A172 (cell line): Measurements from ENCODE around the gene DDX20. TPM values are rescaled to one million over a fixed set of nuclear protein-coding genes. Genes with fewer than 3 reads are reported as not detected.
A peak's percentile ranks its signal among the peaks of the same experiment; 100 is the strongest.

Experiments
- DNase-seq: peaks from one replicate; pipeline ENCODE4 v3.0.0-alpha.2; 2015; ENCODE audit warnings: low spot score
- total RNA-seq: library from RNA; depleted of rRNA; stranded (reverse); fragments of >200 nt; shearing (Covaris generic); gene quantifications from 2 replicates; pipeline ENCODE4 v1.2.3, GENCODE V29; 2014; rRNA removed

DDX20 gene, protein sequence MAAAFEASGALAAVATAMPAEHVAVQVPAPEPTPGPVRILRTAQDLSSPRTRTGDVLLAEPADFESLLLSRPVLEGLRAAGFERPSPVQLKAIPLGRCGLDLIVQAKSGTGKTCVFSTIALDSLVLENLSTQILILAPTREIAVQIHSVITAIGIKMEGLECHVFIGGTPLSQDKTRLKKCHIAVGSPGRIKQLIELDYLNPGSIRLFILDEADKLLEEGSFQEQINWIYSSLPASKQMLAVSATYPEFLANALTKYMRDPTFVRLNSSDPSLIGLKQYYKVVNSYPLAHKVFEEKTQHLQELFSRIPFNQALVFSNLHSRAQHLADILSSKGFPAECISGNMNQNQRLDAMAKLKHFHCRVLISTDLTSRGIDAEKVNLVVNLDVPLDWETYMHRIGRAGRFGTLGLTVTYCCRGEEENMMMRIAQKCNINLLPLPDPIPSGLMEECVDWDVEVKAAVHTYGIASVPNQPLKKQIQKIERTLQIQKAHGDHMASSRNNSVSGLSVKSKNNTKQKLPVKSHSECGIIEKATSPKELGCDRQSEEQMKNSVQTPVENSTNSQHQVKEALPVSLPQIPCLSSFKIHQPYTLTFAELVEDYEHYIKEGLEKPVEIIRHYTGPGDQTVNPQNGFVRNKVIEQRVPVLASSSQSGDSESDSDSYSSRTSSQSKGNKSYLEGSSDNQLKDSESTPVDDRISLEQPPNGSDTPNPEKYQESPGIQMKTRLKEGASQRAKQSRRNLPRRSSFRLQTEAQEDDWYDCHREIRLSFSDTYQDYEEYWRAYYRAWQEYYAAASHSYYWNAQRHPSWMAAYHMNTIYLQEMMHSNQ
- 23.3 and 28.5 TPM in 2 replicates for total RNA-seq

DNA sequence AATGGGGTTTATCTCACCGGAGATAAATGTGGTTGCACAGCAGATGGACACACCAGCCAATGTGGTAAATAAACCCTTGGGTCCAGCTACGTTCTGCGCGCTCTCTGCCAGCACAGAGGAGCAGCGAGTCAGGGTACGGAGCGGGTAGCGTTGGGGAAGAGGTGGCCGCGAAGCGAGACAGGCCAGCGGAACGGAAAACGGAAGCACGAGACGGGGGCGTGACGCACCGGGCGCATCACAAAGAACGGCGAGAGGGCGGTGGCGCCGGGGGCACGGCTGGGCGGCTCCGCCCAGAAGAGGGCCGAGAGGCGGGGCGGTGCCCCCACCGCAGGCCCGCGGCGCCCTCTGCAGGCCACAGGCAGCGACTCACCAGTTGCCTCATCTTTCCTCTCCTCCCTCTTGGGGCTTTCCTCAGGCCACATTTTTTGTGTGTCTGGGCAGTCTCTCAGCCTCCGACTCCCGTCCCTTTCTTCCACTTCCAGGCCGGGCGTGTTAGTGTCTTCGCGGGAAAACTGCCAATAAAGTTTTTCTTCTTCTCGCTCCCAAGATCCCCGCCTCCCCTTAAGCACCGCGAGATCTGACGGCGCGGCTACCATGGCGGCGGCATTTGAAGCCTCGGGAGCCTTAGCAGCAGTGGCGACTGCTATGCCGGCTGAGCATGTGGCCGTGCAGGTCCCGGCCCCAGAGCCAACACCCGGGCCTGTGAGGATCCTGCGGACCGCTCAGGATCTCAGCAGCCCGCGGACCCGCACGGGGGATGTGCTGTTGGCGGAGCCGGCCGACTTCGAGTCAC, at the start of gene DDX20:
Gene DDX20, plus strand, starts transcription at position 571 of the 793 bp plus-strand sequence. Its CDS starts 24 bp downstream, at position 595.
- peak; percentile 94 for DNase-seq

DNA sequence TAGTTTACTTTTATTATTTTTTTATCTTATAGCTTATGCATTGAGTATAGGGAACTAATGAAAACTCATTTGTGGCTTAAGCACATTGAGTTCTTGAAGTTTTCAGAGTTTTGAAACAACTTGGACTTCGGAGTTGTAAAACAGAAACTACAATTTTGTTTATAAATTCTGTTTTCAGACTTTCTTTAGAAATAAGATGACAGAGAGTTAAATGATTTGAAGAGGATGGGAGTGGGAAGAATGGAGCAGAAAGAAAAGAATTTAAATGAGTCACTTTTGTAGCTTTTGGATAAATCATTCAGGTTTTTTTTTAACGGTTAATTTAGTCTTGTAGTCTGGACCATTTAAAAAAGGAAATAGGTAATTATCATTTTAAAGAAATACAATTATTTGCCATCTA, 48.8 kb upstream of the DDX20 start:
- DNase-seq: no peak

- DNase-seq: no peak
Measured at GRCh38 chr1:111707906-111708305, 47.8 kb upstream of the DDX20 start.

- DNase-seq: no peak
Measured at GRCh38 chr1:111709986-111710385, 45.7 kb upstream of the DDX20 start.

DNA sequence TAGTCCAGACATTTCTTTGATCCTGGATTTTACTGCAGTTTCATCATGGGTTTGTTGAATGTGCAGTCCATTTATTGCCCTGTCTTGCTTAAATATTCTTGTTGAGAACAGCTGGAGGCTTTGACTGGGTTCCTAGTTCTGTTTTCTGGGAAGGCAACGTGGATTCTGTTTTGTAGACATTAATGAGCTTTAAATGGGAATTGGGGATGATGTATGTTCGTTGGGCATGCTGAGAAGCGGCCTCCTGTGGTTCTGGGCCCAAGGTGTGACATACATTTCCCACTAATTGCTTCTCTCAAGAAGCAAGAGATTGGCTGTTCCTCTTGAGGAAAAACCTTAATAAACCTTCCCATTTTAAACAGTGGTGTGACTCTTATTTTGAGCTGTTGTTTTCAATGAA, 39.4 kb upstream of the DDX20 start:
- no peak for DNase-seq

DNA sequence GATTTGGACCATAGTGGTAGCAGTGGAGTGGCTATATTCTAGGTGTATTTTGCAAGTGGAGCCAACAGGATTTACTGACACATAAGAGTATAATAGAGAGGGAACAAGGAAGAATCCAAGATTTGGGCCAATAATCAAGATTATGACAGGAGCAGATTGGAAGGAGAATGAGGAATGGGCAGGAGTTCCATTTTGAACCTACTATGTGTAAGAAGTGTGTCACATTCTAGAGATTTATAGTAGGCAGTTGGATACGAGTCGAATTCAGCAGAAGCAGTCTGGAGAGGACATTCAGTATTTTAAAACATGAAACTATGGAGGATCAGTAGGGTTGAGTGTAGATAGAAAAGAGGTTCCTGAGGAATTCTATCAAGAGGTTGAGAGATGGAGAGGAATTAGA, 38.3 kb upstream of the DDX20 start:
- no peak for DNase-seq

DNA sequence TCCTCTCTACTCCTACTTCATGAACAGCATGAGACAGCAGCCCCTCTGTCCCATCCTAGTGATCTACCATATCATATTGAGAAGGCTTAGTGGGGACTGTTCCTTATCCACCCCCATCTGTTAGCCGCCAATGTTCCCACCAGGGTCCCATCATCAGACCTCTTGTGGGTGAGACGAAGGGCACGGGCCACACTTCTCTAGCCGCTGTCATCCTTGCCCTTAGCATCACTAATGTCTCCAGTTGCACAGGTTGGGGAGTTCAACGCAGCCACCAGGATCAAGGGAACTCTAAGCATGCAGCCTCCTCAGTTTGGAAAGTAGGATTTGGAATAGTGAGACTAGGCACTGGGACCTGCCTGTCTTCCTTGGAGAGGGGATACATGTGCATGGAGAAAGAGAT, 36.6 kb upstream of the DDX20 start:
- no peak for DNase-seq

DNA sequence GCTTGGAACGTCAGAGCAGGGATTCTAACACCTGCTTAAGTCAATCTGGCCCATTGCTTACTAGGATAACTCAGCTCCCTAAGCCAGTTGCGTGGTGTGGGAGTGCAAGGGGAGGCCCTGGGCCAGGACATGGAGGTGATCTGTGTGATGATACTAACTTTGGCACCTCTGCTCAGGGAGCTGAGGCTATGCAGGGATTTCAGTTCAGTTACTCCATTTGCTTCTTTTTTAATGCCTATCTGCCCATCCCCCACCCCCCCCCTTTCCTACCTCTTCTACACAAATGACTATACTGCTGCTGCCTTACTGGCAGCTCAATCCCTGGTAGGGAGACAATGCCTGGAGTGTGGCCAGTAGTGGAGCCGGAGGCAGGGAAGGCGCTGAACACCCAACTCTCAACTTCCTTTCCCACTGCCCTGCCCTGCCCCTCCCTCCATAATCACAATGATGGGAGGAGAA, 36.0 kb upstream of the DDX20 start:
- no peak for DNase-seq

DNA sequence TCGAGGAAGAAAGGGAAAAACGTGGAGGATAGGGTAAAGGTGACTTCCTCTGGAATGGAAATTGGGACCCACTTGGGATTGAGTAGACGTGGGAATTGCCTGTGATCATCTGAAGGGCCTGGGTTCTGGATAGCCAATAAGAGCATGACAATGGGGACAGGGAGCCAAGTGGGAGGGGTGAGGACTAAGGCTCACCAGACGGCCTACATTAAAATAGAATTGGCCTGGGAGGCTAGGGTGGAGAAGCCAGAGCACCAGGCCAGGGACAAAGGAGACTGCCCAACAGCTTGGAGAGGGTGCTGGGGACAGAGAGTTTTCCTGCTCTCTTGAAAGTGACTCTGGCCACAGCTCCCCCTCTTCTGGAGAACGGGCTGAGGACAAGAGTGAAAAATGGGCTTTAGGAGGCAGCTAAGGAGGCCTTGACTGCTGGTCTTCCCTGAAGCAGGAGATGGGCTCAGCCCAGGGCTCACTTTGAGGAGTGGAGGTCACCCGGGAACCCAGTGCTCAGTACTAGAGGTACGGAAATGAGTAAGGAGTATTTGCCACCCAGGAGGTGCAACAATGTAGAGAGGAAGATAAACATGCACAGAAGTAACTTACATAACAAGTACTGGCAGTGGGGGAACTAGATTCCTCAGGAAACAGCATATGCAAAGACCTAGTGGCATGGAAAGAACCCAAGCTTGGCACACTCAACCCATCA, 35.3 kb upstream of the DDX20 start:
- no peak for DNase-seq

- DNase-seq: no peak
Measured at GRCh38 chr1:111720977-111721786, 34.5 kb upstream of the DDX20 start.

- DNase-seq: no peak
Measured at GRCh38 chr1:111723091-111723806, 32.5 kb upstream of the DDX20 start.

DNA sequence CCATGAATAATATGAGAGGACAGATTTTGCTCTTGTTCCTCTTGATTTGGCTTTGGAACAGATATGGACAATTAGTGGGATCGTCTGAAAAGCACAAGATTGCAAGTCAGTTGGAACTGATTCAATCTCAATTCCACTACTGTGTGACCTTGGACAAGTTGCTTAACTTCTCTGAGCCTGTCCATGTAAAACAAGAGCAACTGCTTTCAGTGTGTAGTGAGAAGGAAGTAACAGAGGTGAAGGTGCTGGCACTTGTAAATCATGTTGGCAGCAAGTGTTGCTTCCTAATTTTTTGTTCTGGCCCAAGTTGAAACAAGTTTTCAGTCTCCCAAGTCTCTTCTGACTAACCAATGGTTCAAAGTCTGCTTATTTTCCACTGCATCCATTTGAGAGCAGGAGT, 31.8 kb upstream of the DDX20 start:
- no peak for DNase-seq

DNA sequence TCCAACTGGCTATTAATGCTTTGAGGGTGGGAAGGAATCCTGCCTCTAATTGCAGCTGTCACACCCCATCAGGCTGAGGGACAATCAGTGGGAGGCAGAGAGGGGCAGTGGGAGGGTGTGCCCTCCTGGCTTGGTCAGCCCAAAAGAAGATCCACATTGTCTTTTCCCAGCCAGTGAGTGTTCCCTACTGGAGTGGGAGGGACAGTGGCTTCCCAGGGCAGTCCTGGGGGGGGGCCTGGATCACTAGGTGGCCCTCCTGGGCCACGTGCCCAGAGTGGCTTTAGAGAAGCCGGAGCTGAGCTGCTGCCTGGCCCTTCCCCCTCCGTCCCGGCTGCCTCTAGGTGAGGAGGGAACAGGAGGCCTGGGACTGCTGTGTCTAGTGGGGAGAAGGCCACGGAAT, 30.5 kb upstream of the DDX20 start:
- no peak for DNase-seq

GRCh38 chr1:111727056-111727455, 28.6 kb upstream of the DDX20 start:
- no peak for DNase-seq

DNA sequence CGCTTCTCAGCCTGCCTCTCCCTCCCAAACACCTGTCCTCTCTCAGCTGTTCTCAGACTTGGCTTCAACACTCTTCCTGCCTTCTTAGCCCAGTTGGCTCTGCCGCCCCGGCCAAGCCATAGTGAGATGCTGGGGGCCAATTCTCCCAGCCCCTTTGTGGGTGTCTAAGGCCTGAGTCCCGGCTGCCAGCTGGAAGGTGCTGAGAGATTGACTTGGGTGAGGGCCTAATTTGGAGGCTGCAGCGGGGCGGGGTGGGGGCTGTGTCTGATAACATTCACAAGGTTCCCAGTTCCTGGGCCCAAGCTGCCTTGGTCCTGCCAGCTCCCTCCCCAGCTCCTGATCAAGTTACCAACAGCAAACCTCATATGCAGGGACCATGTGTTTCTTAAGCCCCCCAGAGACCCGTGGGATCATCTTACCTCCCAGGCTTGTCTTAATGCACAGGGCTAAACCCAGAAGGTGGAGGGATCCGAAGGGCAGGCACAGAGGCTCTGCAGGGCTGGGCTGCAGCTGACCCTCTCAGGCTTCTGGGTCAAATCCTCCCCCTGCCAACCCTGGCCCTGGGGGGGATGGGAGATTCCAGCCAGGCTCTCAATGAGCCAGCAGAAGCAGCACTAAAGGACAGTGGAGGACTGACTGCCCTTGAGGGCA, 26.3 kb upstream of the DDX20 start:
- DNase-seq: no peak

- no peak for DNase-seq
Measured at GRCh38 chr1:111729946-111730681, 25.6 kb upstream of the DDX20 start.

GRCh38 chr1:111730706-111731105, 25.0 kb upstream of the DDX20 start:
- no peak for DNase-seq

GRCh38 chr1:111731956-111732355, 23.7 kb upstream of the DDX20 start:
- no peak for DNase-seq

DNA sequence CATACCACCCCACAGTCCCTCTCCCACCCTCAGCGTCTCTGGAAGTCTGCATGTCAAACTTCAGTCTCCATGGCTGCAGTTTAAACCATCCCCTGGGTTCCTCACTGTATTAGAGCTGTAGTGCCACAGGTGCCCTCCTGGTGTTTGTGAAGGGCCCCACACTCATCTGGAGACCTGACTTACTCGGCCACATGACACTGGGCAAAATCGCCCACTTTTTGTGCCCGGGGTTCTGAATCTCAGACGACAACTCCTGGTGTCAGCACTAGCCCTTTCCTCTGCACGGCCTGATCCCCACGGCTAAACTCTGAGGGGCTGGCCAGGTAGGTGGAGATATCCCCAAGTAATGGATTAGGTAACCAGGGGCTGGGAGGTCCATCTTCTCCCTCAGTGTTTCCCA, 23.0 kb upstream of the DDX20 start:
- DNase-seq: no peak
